Loucy (cell line): ENCODE results near the gene GPR55.

Experiments used
- H2AFZ ChIP-seq: fragments of 200-600 bp; sonication (generic); 2 replicates; pipeline ENCODE4 v1.6.0; 2016; ENCODE audit warnings: antibody characterized with exemption, mild to moderate bottlenecking, low read length, moderate library complexity
- H3F3A ChIP-seq: fragments of 200-600 bp; 2 replicates; pipeline ENCODE4 v1.6.0; 2016; ENCODE audit warnings: antibody characterized with exemption, low read depth, mild to moderate bottlenecking
- H3K27me3 ChIP-seq: fragments of 200-600 bp; sonication (generic); 2 replicates; pipeline ENCODE4 v1.6.1; 2014; ENCODE audit warnings: low read length, mild to moderate bottlenecking; ENCODE audit not compliant: insufficient read depth, poor library complexity, severe bottlenecking
- H3K36me3 ChIP-seq: fragments of 200-600 bp; sonication (generic); 2 replicates; pipeline ENCODE4 v1.6.1; 2016; ENCODE audit warnings: low read length; ENCODE audit not compliant: insufficient read depth
- H3K4me1 ChIP-seq: fragments of 200-600 bp; sonication (generic); 2 replicates; pipeline ENCODE4 v1.5.1; 2014; ENCODE audit warnings: low read length, mild to moderate bottlenecking; ENCODE audit not compliant: insufficient read depth, poor library complexity, severe bottlenecking
- H3K4me2 ChIP-seq: fragments of 200-600 bp; sonication (generic); 2 replicates; pipeline ENCODE4 v1.6.0; 2014; ENCODE audit warnings: antibody characterized with exemption, low read length, low read depth, mild to moderate bottlenecking; ENCODE audit not compliant: poor library complexity, severe bottlenecking
- H3K4me3 ChIP-seq: fragments of 200-600 bp; sonication (generic); 2 replicates; pipeline ENCODE4 v1.5.1; 2014; ENCODE audit warnings: low read length, mild to moderate bottlenecking, mixed read lengths; ENCODE audit not compliant: poor library complexity, severe bottlenecking
- H3K79me2 ChIP-seq: fragments of 200-600 bp; sonication (generic); 2 replicates; pipeline ENCODE4 v1.6.1; 2014; ENCODE audit warnings: low read length; ENCODE audit not compliant: insufficient read depth
- H3K9ac ChIP-seq: fragments of 200-600 bp; sonication (generic); 2 replicates; pipeline ENCODE4 v1.6.0; 2014; ENCODE audit warnings: mild to moderate bottlenecking, low read depth, low read length, moderate library complexity; ENCODE audit not compliant: poor library complexity, severe bottlenecking
- H3K9me2 ChIP-seq: fragments of 200-600 bp; sonication (generic); replicated peaks from 2 replicates; pipeline ENCODE4 v1.6.1; 2016; ENCODE audit warnings: low read depth, low read length, mixed read lengths
- H3K9me3 ChIP-seq: fragments of 200-600 bp; sonication (generic); 2 replicates; pipeline ENCODE4 v1.6.1; 2014; ENCODE audit warnings: mild to moderate bottlenecking, antibody characterized with exemption, low read length, low read depth; ENCODE audit not compliant: insufficient read depth
- H4K20me1 ChIP-seq: fragments of 200-600 bp; sonication (generic); 2 replicates; pipeline ENCODE4 v1.6.0; 2014; ENCODE audit warnings: antibody characterized with exemption, low read length, mild to moderate bottlenecking; ENCODE audit not compliant: insufficient read depth, poor library complexity, severe bottlenecking
- EZH2phosphoT487 ChIP-seq: fragments of 200-600 bp; IDR thresholded peaks from 2 replicates; pipeline ENCODE4 v1.6.1; 2018; ENCODE audit warnings: antibody characterized with exemption, mild to moderate bottlenecking, moderate library complexity, borderline replicate concordance
- TF ChIP-seq, protein P1 (sequence below): fragments of 200-600 bp; sonication (generic); conservative IDR thresholded peaks from 2 replicates; pipeline ENCODE4 v1.5.1; 2014; ENCODE audit warnings: mild to moderate bottlenecking, antibody characterized with exemption, low read length

The GPR55 gene

DNA sequence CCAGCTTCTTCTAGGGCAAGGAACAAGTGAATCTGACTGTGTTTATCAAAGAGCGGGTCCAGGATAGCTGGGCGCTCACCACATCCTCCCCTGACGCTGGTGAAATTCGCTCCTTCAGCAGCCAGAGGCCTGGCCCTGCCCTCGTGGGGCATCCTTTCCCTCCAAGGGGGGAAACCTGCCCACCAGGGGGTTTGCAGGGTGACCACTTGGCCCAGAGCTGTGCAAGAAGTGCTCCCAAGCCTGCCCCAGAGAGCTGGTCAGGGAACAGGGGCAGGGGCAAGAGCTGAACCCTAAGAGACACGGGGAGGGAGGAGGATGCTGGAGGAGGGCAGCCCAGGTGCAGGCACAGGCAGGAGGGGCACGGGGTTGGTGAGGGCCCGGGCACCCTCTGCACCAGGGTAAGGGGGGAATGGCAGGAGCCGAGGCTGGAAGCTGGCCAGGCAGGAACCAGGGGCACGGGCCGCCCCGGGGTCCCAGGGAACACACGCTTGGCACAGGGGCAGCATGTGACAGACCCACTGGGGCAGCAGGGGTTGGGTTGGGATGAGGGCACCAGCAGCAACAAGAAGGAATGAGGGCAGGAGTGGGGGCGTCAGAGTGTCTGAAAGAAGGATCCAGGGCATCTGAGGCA, 2.8 kb upstream of the GPR55 start:
- TF ChIP-seq, protein P1, sequence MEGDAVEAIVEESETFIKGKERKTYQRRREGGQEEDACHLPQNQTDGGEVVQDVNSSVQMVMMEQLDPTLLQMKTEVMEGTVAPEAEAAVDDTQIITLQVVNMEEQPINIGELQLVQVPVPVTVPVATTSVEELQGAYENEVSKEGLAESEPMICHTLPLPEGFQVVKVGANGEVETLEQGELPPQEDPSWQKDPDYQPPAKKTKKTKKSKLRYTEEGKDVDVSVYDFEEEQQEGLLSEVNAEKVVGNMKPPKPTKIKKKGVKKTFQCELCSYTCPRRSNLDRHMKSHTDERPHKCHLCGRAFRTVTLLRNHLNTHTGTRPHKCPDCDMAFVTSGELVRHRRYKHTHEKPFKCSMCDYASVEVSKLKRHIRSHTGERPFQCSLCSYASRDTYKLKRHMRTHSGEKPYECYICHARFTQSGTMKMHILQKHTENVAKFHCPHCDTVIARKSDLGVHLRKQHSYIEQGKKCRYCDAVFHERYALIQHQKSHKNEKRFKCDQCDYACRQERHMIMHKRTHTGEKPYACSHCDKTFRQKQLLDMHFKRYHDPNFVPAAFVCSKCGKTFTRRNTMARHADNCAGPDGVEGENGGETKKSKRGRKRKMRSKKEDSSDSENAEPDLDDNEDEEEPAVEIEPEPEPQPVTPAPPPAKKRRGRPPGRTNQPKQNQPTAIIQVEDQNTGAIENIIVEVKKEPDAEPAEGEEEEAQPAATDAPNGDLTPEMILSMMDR: no peak
- TF ChIP-seq EZH2phosphoT487: no peak
- H3K4me2 ChIP-seq: no peak overlapping the region
- no peak overlapping the region for H2AFZ ChIP-seq
- H3F3A ChIP-seq: no peaks in the 10 kb centered on the region; the same call in 1 of the 2 replicates
- H3K9me2 ChIP-seq: no peaks in the 10 kb centered on the region
- H3K9ac ChIP-seq: no peak overlapping the region
- no peaks in the 10 kb centered on the region for H4K20me1 ChIP-seq
- H3K9me3 ChIP-seq: no peaks in the 10 kb centered on the region
- no peaks in the 10 kb centered on the region for H3K79me2 ChIP-seq
- H3K4me1 ChIP-seq: peaks cover 38% of the 10 kb centered on the region
- H3K27me3 ChIP-seq: no peaks in the 10 kb centered on the region
- H3K36me3 ChIP-seq: no peaks in the 10 kb centered on the region
- H3K4me3 ChIP-seq: no peak overlapping the region

DNA sequence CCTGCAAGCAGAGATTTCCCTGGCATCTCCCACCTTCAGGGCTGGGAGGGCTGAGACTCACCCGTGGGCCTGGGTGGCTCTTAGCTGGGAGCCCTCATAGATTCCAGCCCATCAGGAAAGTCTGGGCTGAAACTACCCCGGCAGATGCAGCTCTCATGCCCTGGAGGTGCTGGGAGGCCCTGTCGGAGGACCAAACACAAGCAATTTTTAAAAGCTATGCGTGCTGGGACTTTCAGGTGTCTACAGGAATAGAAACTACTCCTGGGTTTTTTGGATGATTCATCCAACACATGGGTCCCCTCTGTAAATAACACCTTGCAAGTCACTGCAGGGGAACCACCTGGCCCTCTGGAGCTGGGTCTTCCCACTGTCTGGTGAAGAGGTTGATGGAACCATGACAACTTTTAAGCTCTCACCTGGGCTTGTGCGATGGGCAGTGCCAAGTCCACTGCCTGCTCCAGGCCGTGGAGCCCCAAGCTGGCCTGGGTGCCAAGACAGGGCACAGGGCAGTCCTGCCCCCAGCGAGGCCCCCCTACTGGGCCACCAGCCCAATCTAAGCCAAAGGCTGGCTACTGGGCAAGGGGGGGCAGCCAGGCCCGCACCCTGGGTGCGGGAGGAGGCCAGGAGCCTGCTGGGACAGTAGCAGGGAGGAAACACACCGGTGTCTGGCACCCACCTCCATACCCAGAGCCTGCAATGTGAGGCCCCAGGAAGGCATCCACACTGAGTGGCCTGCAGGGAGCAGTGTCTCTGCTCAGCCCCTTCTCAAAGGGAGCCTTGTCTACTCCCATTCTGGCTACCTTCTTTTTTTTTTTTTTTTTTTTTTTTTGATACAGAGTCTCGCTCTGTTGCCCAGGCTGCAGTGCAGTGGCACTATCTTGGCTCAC, 1.1 kb upstream of the GPR55 start:
- H3K27me3 ChIP-seq: no peaks in the 10 kb centered on the region
- no peaks in the 10 kb centered on the region for H3K9me3 ChIP-seq
- H3F3A ChIP-seq: no peaks in the 10 kb centered on the region; the same call in 1 of the 2 replicates
- TF ChIP-seq, protein P1: peak; percentile 40
- no peak for TF ChIP-seq EZH2phosphoT487
- H3K9me2 ChIP-seq: no peaks in the 10 kb centered on the region
- H3K9ac ChIP-seq: no peak overlapping the region
- no peaks in the 10 kb centered on the region for H3K79me2 ChIP-seq
- H2AFZ ChIP-seq: no peak overlapping the region; the same call in 1 of the 2 replicates
- H3K4me3 ChIP-seq: no peak overlapping the region
- H3K4me2 ChIP-seq: no peak overlapping the region
- peaks cover 26% of the 10 kb centered on the region for H3K4me1 ChIP-seq
- H3K36me3 ChIP-seq: no peaks in the 10 kb centered on the region
- no peaks in the 10 kb centered on the region for H4K20me1 ChIP-seq

DNA sequence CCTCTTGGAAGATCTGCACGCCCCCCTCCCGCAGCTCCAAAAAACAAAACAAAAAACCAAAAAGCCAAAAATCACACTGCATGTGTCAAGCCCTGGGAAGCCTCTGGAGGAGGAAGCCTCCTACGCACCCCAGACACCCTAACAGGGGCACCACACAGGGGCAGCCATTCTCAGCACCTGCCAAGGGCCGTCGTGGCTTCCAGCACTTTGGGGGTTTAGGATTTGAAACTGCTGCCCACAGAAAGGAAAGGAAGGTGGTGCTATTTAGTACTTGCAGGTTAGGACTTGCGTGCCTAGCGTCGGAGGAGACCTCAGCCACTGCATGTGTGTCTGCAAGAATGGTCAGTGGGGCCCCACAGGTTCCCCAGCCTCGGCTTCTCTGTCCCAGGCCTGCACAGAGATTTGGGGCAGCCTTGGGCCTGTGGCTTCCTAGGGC, 419 bp upstream of the GPR55 start:
- H3K9me2 ChIP-seq: no peaks in the 10 kb centered on the region
- H3K27me3 ChIP-seq: no peaks in the 10 kb centered on the region
- H3K36me3 ChIP-seq: no peaks in the 10 kb centered on the region
- H3K9ac ChIP-seq: no peak overlapping the region
- TF ChIP-seq, protein P1: no peak
- no peak for TF ChIP-seq EZH2phosphoT487
- no peaks in the 10 kb centered on the region; the same call in 1 of the 2 replicates for H3F3A ChIP-seq
- H3K4me3 ChIP-seq: no peak overlapping the region
- no peaks in the 10 kb centered on the region for H3K9me3 ChIP-seq
- no peaks in the 10 kb centered on the region for H3K79me2 ChIP-seq
- H4K20me1 ChIP-seq: no peaks in the 10 kb centered on the region
- no peak overlapping the region; the same call in 1 of the 2 replicates for H2AFZ ChIP-seq
- no peak overlapping the region for H3K4me2 ChIP-seq
- H3K4me1 ChIP-seq: peaks cover 20% of the 10 kb centered on the region
